ENCODE measurements around the gene G3BP1.

G3BP1 gene

DNA sequence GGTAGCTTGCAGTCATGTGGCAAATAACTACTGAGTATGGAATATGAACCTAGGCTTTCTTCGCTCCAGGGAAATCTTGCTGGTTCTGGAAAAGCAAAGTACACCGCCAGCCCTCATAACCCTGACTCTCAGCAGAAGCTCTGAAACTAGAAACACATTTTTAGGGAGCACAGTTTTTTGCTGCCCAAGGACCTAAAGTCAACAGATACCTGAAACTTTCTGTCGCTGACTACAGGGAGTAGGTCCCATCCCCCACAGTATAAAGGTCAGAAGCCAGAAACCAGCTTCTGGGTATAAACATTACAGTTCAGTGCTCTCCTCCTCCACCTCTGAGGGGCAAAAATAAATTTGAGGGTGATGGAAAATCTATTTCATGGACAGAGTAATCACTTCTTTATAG is 16.4 kb upstream of the G3BP1 start:
- peak overlapping the region; percentile 88 for H3K4me2 ChIP-seq

DNA sequence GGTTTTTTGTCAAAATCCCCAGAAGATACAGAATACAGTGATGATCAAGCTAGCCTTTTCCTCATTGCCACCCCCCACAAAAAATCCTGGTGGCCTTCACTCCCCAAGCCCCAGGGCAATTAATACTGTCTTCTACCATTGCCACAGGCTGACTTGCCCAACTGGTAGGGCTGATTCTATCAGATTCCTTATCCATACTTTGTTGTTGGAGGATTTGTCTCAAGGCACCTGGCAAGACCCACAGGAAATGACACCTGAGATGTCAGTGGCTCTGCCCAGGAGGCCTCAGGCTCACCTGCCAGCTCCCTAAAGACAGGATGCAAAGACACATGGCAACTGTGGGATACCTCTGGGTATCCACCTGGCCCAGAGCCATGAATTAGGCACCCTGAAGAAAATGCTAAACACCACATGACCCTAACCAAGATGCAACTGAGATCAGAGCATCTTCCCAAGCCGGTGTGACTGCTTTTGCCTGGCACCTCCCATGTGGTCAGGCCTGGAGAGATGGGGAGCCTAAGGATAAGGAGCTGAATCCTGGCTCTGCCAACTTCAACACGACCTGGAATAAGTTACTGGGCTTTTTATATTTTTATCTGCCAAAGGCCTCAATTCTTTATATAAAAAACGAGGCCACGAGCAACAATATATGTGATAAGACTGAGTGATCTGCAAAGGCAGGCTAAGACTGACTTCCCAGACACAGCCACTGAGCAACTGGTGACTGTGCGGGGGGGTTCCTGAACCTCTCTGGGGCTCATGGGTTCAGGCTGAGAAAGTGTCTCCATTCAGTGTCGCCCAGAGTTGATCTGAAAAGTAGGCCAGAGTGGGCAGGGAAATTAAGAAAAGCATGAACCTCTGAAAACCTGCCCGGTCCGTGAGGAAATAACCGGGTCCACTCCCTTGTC is 14.3 kb upstream of the G3BP1 start:
- TF ChIP-seq, protein P1, sequence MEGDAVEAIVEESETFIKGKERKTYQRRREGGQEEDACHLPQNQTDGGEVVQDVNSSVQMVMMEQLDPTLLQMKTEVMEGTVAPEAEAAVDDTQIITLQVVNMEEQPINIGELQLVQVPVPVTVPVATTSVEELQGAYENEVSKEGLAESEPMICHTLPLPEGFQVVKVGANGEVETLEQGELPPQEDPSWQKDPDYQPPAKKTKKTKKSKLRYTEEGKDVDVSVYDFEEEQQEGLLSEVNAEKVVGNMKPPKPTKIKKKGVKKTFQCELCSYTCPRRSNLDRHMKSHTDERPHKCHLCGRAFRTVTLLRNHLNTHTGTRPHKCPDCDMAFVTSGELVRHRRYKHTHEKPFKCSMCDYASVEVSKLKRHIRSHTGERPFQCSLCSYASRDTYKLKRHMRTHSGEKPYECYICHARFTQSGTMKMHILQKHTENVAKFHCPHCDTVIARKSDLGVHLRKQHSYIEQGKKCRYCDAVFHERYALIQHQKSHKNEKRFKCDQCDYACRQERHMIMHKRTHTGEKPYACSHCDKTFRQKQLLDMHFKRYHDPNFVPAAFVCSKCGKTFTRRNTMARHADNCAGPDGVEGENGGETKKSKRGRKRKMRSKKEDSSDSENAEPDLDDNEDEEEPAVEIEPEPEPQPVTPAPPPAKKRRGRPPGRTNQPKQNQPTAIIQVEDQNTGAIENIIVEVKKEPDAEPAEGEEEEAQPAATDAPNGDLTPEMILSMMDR (conservative IDR thresholded peaks at IDR 0.05; ENCODE audit: low read depth, low read length): no peak
- Histone ChIP-seq H3K36me3 (ENCODE audit: insufficient read depth) (no peaks in the 10 kb centered on the region), H3K79me2 (ENCODE audit: insufficient read depth, low read depth) (peaks cover 49% of the 10 kb centered on the region), H3K27me3 (ENCODE audit: insufficient read depth, low read depth) (no peaks in the 10 kb centered on the region), H3K4me3 (IDR thresholded peaks at IDR 0.05; ENCODE audit: insufficient read depth, low read depth, low read length) (no peak overlapping the region), H3K4me2 (peak overlapping the region; percentile 88), H3K4me1 (ENCODE audit: low read depth, poor library complexity, severe bottlenecking) (peaks cover 57% of the 10 kb centered on the region), H2AFZ (ENCODE audit: low read depth) (no peak overlapping the region), H3K27ac (peak overlapping the region; percentile 75), H4K20me1 (ENCODE audit: insufficient read depth) (no peaks in the 10 kb centered on the region), H3K9ac (peak overlapping the region; percentile 81)

More for the DNA sequence above, 16.4 kb upstream of the G3BP1 start:
- H3K4me1 ChIP-seq (ENCODE audit: low read depth, poor library complexity, severe bottlenecking): peaks cover 78% of the 10 kb centered on the region
- H3K36me3 ChIP-seq (ENCODE audit: insufficient read depth): no peaks in the 10 kb centered on the region
- H3K27ac ChIP-seq: peak overlapping the region; percentile 75
- no peak overlapping the region for H3K4me3 ChIP-seq (IDR thresholded peaks at IDR 0.05; ENCODE audit: insufficient read depth, low read depth, low read length)
- H2AFZ ChIP-seq (ENCODE audit: low read depth): no peak overlapping the region
- H3K79me2 ChIP-seq (ENCODE audit: insufficient read depth, low read depth): peaks cover 68% of the 10 kb centered on the region
- H3K27me3 ChIP-seq (ENCODE audit: insufficient read depth, low read depth): no peaks in the 10 kb centered on the region
- H3K9ac ChIP-seq: peak overlapping the region; percentile 37; the same call in 1 of the 2 replicates
- no peaks in the 10 kb centered on the region for H4K20me1 ChIP-seq (ENCODE audit: insufficient read depth)
- TF ChIP-seq, protein P1 (conservative IDR thresholded peaks at IDR 0.05; ENCODE audit: low read depth, low read length): no peak

DNA sequence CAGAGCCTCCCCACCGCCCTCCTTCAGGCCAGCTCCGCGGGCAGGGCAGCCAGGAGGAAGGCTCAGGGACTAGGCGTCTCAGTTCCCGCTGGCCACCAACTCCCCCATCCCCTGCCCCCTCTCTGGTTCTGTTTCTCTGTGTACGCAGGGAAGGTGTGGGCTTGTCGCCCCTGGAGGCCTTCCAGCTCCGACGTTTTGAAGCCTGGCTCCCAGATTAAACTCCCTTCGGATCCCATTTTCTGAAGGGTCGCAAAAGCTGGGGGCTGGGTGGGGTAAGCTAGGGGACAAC is 13.7 kb upstream of the G3BP1 start:
- no peak overlapping the region for H2AFZ ChIP-seq (ENCODE audit: low read depth)
- no peaks in the 10 kb centered on the region for H3K27me3 ChIP-seq (ENCODE audit: insufficient read depth, low read depth)
- H3K9ac ChIP-seq: peak overlapping the region; percentile 81
- H3K4me1 ChIP-seq (ENCODE audit: low read depth, poor library complexity, severe bottlenecking): peaks cover 51% of the 10 kb centered on the region
- H3K4me3 ChIP-seq (IDR thresholded peaks at IDR 0.05; ENCODE audit: insufficient read depth, low read depth, low read length): no peak overlapping the region
- peaks cover 43% of the 10 kb centered on the region for H3K79me2 ChIP-seq (ENCODE audit: insufficient read depth, low read depth)
- peak overlapping the region; percentile 88 for H3K4me2 ChIP-seq
- no peaks in the 10 kb centered on the region for H3K36me3 ChIP-seq (ENCODE audit: insufficient read depth)
- H4K20me1 ChIP-seq (ENCODE audit: insufficient read depth): no peaks in the 10 kb centered on the region
- TF ChIP-seq, protein P1 (conservative IDR thresholded peaks at IDR 0.05; ENCODE audit: low read depth, low read length): no peak
- peak overlapping the region; percentile 75 for H3K27ac ChIP-seq

DNA sequence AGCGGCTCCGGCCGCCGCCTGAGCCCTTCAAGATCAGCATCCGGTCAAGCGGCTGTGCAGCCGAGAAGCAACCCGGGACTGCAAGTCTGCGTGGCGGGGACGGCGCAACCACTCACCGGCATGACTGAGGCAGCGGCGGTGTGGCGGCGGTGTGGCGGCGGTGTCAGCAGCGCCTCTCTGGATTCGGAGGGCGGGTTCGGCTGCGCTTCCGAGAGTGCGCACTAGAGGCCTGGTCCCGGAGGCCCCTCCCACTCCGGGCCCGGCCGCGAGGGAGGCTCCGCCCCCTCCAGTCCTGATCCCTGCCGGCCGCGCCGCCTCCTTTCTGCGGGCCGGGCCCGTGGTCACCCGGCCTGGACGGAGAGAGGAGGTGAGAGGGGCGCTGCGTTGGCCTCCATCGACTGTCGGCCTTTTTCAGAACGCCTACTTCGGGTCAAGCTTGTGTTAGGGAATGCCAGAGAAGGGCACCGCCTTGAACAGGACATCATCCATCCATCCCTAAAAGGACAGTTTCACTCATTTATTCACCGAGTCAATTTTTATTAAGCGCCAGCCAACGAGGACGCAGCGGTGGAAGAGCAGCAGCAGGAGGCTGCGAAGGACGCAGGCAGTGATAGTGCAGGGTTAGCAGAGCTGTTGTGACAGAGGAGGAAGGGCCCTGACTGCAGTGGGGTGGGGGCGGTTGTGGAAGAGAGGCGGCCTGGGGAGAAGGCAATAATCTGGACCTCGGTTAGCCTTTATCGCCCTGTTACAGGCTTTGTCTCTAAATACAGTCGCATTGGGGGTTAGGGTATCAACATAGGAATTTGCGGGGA is 13.1 kb upstream of the G3BP1 start, which contains the start of gene ATOX1:
Gene ATOX1 (minus strand): TSS at position 202 of the 812 bp plus-strand sequence. CDS start 80 bp downstream, at position 122.
- H3K4me2 ChIP-seq: peak within 1 kb of the TSS; percentile 88
- H4K20me1 ChIP-seq (ENCODE audit: insufficient read depth): no peaks in the 10 kb centered on the region
- peak within 1 kb of the TSS; percentile 95 for H2AFZ ChIP-seq (ENCODE audit: low read depth)
- H3K4me3 ChIP-seq (IDR thresholded peaks at IDR 0.05; ENCODE audit: insufficient read depth, low read depth, low read length): no peak within 1 kb of the TSS
- no peaks in the 10 kb centered on the region for H3K27me3 ChIP-seq (ENCODE audit: insufficient read depth, low read depth)
- TF ChIP-seq, protein P1 (conservative IDR thresholded peaks at IDR 0.05; ENCODE audit: low read depth, low read length): no peak
- H3K79me2 ChIP-seq (ENCODE audit: insufficient read depth, low read depth): peaks cover 37% of the 10 kb centered on the region
- H3K4me1 ChIP-seq (ENCODE audit: low read depth, poor library complexity, severe bottlenecking): peaks cover 46% of the 10 kb centered on the region
- peak within 1 kb of the TSS; percentile 81 for H3K9ac ChIP-seq
- H3K36me3 ChIP-seq (ENCODE audit: insufficient read depth): no peaks in the 10 kb centered on the region
- peak within 1 kb of the TSS; percentile 75 for H3K27ac ChIP-seq
